ENCODE results near the gene BCR. TPM values are rescaled to one million over a fixed set of nuclear protein-coding genes. Genes with fewer than 3 reads are reported as not detected.

BCR gene
- total and polyA plus RNA-seq, 2 of the 8 experiments (the other 6 are each of a cell fraction or from before 2014, with no cell fraction given), result 66.7 to 130 TPM

DNA sequence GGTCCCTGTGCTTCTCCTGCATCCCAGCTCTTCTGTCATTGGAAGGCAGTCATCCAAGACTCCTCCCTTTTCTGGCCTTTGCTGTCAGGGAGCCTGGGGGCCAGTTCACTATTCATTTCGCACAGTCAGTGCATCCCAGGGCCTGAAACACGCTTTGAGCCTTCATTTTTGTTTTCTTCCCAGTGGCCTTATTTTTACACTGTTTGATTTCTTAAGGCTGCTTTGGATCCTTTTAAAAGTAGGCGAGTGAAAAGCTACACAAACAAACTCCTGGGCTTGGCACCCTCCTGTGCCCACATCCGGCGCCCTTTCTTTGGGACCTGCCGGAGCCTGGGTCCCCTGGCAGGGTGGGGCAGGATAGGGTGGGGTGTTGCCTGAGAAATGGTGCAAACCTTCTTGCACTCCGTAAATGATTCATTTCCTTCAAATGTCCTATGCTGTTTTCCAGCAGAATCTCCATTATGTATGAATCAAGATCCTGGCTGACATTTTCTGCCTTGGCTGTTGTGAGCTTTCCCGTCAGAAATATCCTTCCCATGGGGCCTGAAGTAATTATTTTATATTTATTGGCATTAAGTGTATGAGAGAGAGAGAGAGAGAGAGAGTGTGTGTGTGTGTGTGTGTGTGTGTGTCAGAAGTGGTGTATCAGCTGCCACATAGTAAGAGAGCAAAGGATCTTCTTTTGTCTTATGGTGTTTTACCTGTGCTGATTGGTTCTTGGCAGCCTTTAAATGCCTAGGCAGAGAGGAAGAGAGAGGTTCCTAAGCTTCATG lies 45.6 kb downstream of the BCR start:
- FAIRE-seq (no peak), DNase-seq (ENCODE audit: low read depth in 1 of 2, low spot score in 2 of 2) (no peak)
- Histone ChIP-seq H4K20me1 (replicated peaks in 1 of 2; ENCODE audit: control insufficient read depth in 1 of 2, insufficient read depth in 2 of 2, low read length in 2 of 2) (peaks cover 21 to 24% of the 10 kb centered on the region in 2 experiments), H2BK120ac (replicated peaks; ENCODE audit: low read depth, low read length) (no peak overlapping the region), H3K18ac (ENCODE audit: extremely low read depth, low read length) (no peak overlapping the region), H3K79me2 (ENCODE audit: control insufficient read depth in 1 of 2, insufficient read depth in 2 of 2, low read length in 2 of 2) (peaks cover 4 to 90% of the 10 kb centered on the region in 2 experiments; a peak in 3 of 4 replicates), H3K79me1 (ENCODE audit: low read depth, low read length) (peaks cover 25% of the 10 kb centered on the region), H2AFZ (ENCODE audit: low read length) (no peak overlapping the region), H3K27ac (ENCODE audit: low read depth, low read length) (no peak overlapping the region), H3K9ac (replicated peaks in 1 of 4; ENCODE audit: extremely low read depth in 1 of 4, low read depth in 3 of 4, low read length in 3 of 4) (no peak overlapping the region), H3K27me3 (replicated peaks in 1 of 4; ENCODE audit: control insufficient read depth in 3 of 4, extremely low read depth in 1 of 4, insufficient read depth in 3 of 4, low read length in 3 of 4) (no peaks in the 10 kb centered on the region), H3K23ac (ENCODE audit: insufficient read length) (no peak overlapping the region), H3K14ac (ENCODE audit: insufficient read length) (no peak overlapping the region), H3K4me2 (ENCODE audit: insufficient read depth in 1 of 2, low read depth in 2 of 2, low read length in 2 of 2) (peak overlapping the region in 1 of 2 experiments; percentile 3; a peak in 2 of 4 replicates), H3K4ac (replicated peaks; ENCODE audit: insufficient read length, low read depth, low read length) (no peak overlapping the region), H2BK12ac (ENCODE audit: low read depth, low read length) (no peak overlapping the region), H2BK15ac (ENCODE audit: low read length) (no peak overlapping the region), H4K8ac (ENCODE audit: extremely low read depth, insufficient read depth, low read length) (no peak overlapping the region), H3K4me1 (replicated peaks in 1 of 4; ENCODE audit: control insufficient read depth in 3 of 4, insufficient read depth in 4 of 4, low read length in 3 of 4) (peaks cover 16 to 43% (median 27%) of the 10 kb centered on the region in 4 experiments), H3K9me3 (ENCODE audit: insufficient read depth in 2 of 2, low read depth in 1 of 2, low read length in 1 of 2) (peaks cover 0 to 12% of the 10 kb centered on the region in 2 experiments; a peak in 1 of 4 replicates), H2BK5ac (ENCODE audit: low read depth, low read length) (0 out of 2 replicates have a peak overlapping the region, but pooled peaks have one; percentile 15), H3K36me3 (ENCODE audit: control insufficient read depth in 2 of 4, insufficient read depth in 4 of 4, low read length in 3 of 4) (no peaks in the 10 kb centered on the region), H3K56ac (replicated peaks; ENCODE audit: insufficient read length, low read depth, low read length) (no peak overlapping the region), H3K23me2 (ENCODE audit: low read depth, low read length) (peaks cover 3% of the 10 kb centered on the region; the same call in 1 of the 2 replicates), H4K91ac (replicated peaks; ENCODE audit: insufficient read length, low read length) (no peak overlapping the region), H2AK5ac (ENCODE audit: low read depth, low read length) (no peak overlapping the region), H4K5ac (ENCODE audit: insufficient read length, low read depth, low read length) (no peak overlapping the region), H2BK20ac (ENCODE audit: low read length) (no peak overlapping the region), H3K4me3 (ENCODE audit: extremely low read depth in 1 of 4, insufficient read depth in 2 of 4, low read depth in 3 of 4, low read length in 4 of 4) (no peak overlapping the region)
- POLR2A ChIA-PET (ENCODE audit: partially characterized antibody), result interaction anchor here (1.0 to 4.1 kb wide), 6 partner anchors 9 to 44 kb away, joined by 3 to 17 read pairs (median 4); partner anchors contain the start of gene BCR
- 64% methylated on average over 8 of the region's 8 CpGs; no CpG with 5 or more reads in 1 of the 2 experiments for WGBS, 2 experiments (ENCODE audit: extremely low coverage in 1 of 2, insufficient coverage in 1 of 2, insufficient read length in 1 of 2, insufficient replicate concordance in 2 of 2, low coverage in 1 of 2, low lambda C conversion rate in 2 of 2, missing lambda C conversion rate in 1 of 2)
- TF ChIP-seq RAD21 (IDR thresholded peaks at IDR 0.05 in 1 of 2, conservative IDR thresholded peaks at IDR 0.05 in 1 of 2; ENCODE audit: low read depth in 2 of 2, low read length in 2 of 2), result no peak
- no peak for TF ChIP-seq SIX5 (IDR thresholded peaks at IDR 0.05; ENCODE audit: low read depth, low read length)
- no peak for TF ChIP-seq BACH1 (IDR thresholded peaks at IDR 0.05; ENCODE audit: low read length)
- TF ChIP-seq TAF1 (IDR thresholded peaks at IDR 0.05; ENCODE audit: low read depth, low read length), result no peak
- TF ChIP-seq POU5F1 (IDR thresholded peaks at IDR 0.05; ENCODE audit: low read depth, low read length), result no peak
- TF ChIP-seq ATF3 (IDR thresholded peaks at IDR 0.05; ENCODE audit: insufficient read depth, low read depth, low read length), result no peak
- TF ChIP-seq CREB1 (IDR thresholded peaks at IDR 0.05), result no peak
- TF ChIP-seq SAP30 (IDR thresholded peaks at IDR 0.05; ENCODE audit: insufficient read depth, insufficient replicate concordance, low read length), result no peak
- TF ChIP-seq GABPA (IDR thresholded peaks at IDR 0.05; ENCODE audit: borderline replicate concordance, insufficient read depth, low read length), result no peak
- TF ChIP-seq CTBP2 (IDR thresholded peaks at IDR 0.05; ENCODE audit: borderline replicate concordance, insufficient read depth, insufficient read length, low read length), result no peak
- TF ChIP-seq TAF7 (optimal IDR thresholded peaks at IDR 0.05; ENCODE audit: borderline replicate concordance, low read depth, low read length), result no peak
- CTCF ChIA-PET (ENCODE audit: partially characterized antibody), result interaction anchor here (0.6 to 2.5 kb wide), 13 partner anchors 10 to 532 kb away, joined by 3 to 15 read pairs (median 4); partner anchors contain the start of gene BCR

Data from H1 (cell line).